Testis (tissue), 3 donors: ENCODE results near the gene CCDC47. TPM values are rescaled to one million over a fixed set of nuclear protein-coding genes. Genes with fewer than 3 reads are reported as not detected.
"Not testable (repeated sequence)": the region's sequence is repeated elsewhere in the genome, so short reads cannot be mapped to it uniquely, and the experiment has no call there.

Source experiments
- DNase-seq: peaks from one replicate; pipeline ENCODE4 v3.0.0-alpha.2; 2019
- H3K27ac ChIP-seq, 2 donors: fragments of 200-600 bp; sonication (generic); one replicate each; pipeline ENCODE4 v1.5.1; 2019
- H3K27me3 ChIP-seq: fragments of 200-600 bp; sonication (generic); one replicate; pipeline ENCODE4 v1.5.1; 2019
- H3K36me3 ChIP-seq: fragments of 200-600 bp; sonication (generic); one replicate; pipeline ENCODE4 v1.5.1; 2017; ENCODE audit warnings: low read depth; ENCODE audit errors: missing control alignments
- H3K4me1 ChIP-seq: fragments of 200-600 bp; sonication (generic); one replicate; pipeline ENCODE4 v1.5.1; 2019
- H3K4me3 ChIP-seq, 2 donors: fragments of 200-600 bp; sonication (generic); one replicate each; pipeline ENCODE4 v1.5.1; 2017 to 2019
- H3K9me3 ChIP-seq: fragments of 200-600 bp; sonication (generic); one replicate; pipeline ENCODE4 v1.5.1; 2017
- CTCF ChIP-seq, 3 experiments: fragments of 450-650 bp in 2 of 3; fragments of 200-600 bp in 1 of 3; sonication (generic) in 1 of 3; IDR thresholded peaks; one replicate each; pipeline ENCODE4 v1.5.1; 2016 to 2019; ENCODE audit warnings: antibody characterized with exemption in 3 of 3, mild to moderate bottlenecking in 2 of 3, moderate library complexity in 1 of 3
- POLR2A ChIP-seq: fragments of 450-650 bp; IDR thresholded peaks from one replicate; pipeline ENCODE4 v1.6.1; 2017; ENCODE audit warnings: antibody characterized with exemption, mild to moderate bottlenecking, moderate library complexity
- WGBS, 2 donors: methylation state at CpG; one replicate each; pipeline ENCODE4 v1.1.5; 2018; 5-methylcytosine and 5-hydroxymethylcytosine counted together
- intact Hi-C: fragments of 100-400 bp; cut with DNase I; formaldehyde crosslinking; loops from one replicate; pipeline ENCODE4 v1.15.1; 2023; ENCODE audit warnings: low total_unique reads
- polyA plus RNA-seq: library from polyadenylated mRNA; stranded (reverse); fragments of 350-450 nt; fragmentation: Illumina TruSeq; extraction: RNeasy Lipid Tissue Mini Kit (QIAGEN cat#74804); gene quantifications from one replicate; pipeline ENCODE4 v1.2.3, GENCODE V29; 2014; ENCODE audit warnings: low read depth, low replicate concordance; ENCODE audit not compliant: insufficient read depth
- total RNA-seq, 2 donors: library from RNA; depleted of rRNA; stranded (reverse); fragments of >200 nt; gene quantifications; one replicate each; pipeline ENCODE4 v1.2.3, GENCODE V29; 2016

Gene CCDC47
- total and polyA plus RNA-seq, 3 donors from 2014 or later, result 52.4 to 68.0 (median 65.7) TPM

GRCh38 chr17:63735691-63736090 lies 37.7 kb downstream of the CCDC47 start:
- no peak for DNase-seq
- intact Hi-C loops, result no loop called here
- Histone ChIP-seq H3K4me3 (no peak overlapping the region), H3K27ac (no peak overlapping the region), H3K36me3 (no peaks in the 10 kb centered on the region), H3K4me1 (peaks cover 6% of the 10 kb centered on the region), H3K27me3 (no peaks in the 10 kb centered on the region), H3K9me3 (no peaks in the 10 kb centered on the region)
- no peak for TF ChIP-seq CTCF (IDR thresholded peaks at IDR 0.05)
- WGBS, 2 donors, result 94 to 96% methylated on average over 8 of the region's 8 CpGs

- WGBS, 2 donors, result 63 to 88% methylated on average over 2 of the region's 2 CpGs
- H3K4me3 ChIP-seq, result no peak overlapping the region
- H3K27me3 ChIP-seq, result no peaks in the 10 kb centered on the region
- no peaks in the 10 kb centered on the region for H3K4me1 ChIP-seq
- H3K27ac ChIP-seq, result no peak overlapping the region
- intact Hi-C loops, result no loop called here
- no peaks in the 10 kb centered on the region for H3K36me3 ChIP-seq
- H3K9me3 ChIP-seq, result no peaks in the 10 kb centered on the region
- no peak for DNase-seq
- TF ChIP-seq POLR2A (no peak), CTCF (IDR thresholded peaks at IDR 0.05) (no peak)
Observed at GRCh38 chr17:63722403-63722802, 51.0 kb downstream of the CCDC47 start.

- intact Hi-C loops, H3K36me3 ChIP-seq, H3K4me3 ChIP-seq, H3K9me3 ChIP-seq, H3K4me1 ChIP-seq, H3K27ac ChIP-seq, H3K27me3 ChIP-seq, DNase-seq: not testable (repeated sequence)
- 95 to 96% methylated on average over 4 to 5 of the region's 5 CpGs for WGBS, 2 donors
Observed at GRCh38 chr17:63720194-63720593, 53.2 kb downstream of the CCDC47 start.

- H3K27me3 ChIP-seq, result no peaks in the 10 kb centered on the region
- H3K4me1 ChIP-seq, result no peaks in the 10 kb centered on the region
- H3K36me3 ChIP-seq, result no peaks in the 10 kb centered on the region
- no peak for DNase-seq
- H3K27ac ChIP-seq, result no peak overlapping the region
- no peaks in the 10 kb centered on the region for H3K9me3 ChIP-seq
- intact Hi-C loops, result no loop called here
- TF ChIP-seq CTCF (IDR thresholded peaks at IDR 0.05), result no peak
- TF ChIP-seq POLR2A, result no peak
- no peak overlapping the region for H3K4me3 ChIP-seq
- WGBS, 2 donors, result 53 to 63% methylated on average over 5 of the region's 5 CpGs
Observed at GRCh38 chr17:63718988-63719387, 54.4 kb downstream of the CCDC47 start.

- Histone ChIP-seq H3K4me3 (no peak overlapping the region), H3K36me3 (no peaks in the 10 kb centered on the region), H3K27ac (no peak overlapping the region), H3K27me3 (no peaks in the 10 kb centered on the region), H3K4me1 (no peaks in the 10 kb centered on the region), H3K9me3 (no peaks in the 10 kb centered on the region)
- DNase-seq, result no peak
- TF ChIP-seq CTCF (IDR thresholded peaks at IDR 0.05) (no peak), POLR2A (no peak)
- intact Hi-C loops, result no loop called here
- 73 to 81% methylated on average over 3 of the region's 3 CpGs for WGBS, 2 donors
Observed at GRCh38 chr17:63716426-63716825, 57.0 kb downstream of the CCDC47 start.
